Measurements from ENCODE around the gene LRP8.
A peak's percentile ranks its signal among the peaks of the same experiment; 100 is the strongest.

- peak; percentile 56 to 68 for TF ChIP-seq CTCF (conservative IDR thresholded peaks at IDR 0.05; ENCODE audit: low read depth in 2 of 2)
- no peak for TF ChIP-seq POLR2AphosphoS5 (IDR thresholded peaks at IDR 0.05; ENCODE audit: low read depth)
- TF ChIP-seq EZH2phosphoT487 (IDR thresholded peaks at IDR 0.05; ENCODE audit: unreplicated experiment) = no peak
These were observed 6.5 kb downstream of the LRP8 start for GRCh38 chr1:53321366-53321765.
